ENCODE data around the gene CAMK2D.
A peak's percentile ranks its signal among the peaks of the same experiment; 100 is the strongest.

The CAMK2D gene

DNA sequence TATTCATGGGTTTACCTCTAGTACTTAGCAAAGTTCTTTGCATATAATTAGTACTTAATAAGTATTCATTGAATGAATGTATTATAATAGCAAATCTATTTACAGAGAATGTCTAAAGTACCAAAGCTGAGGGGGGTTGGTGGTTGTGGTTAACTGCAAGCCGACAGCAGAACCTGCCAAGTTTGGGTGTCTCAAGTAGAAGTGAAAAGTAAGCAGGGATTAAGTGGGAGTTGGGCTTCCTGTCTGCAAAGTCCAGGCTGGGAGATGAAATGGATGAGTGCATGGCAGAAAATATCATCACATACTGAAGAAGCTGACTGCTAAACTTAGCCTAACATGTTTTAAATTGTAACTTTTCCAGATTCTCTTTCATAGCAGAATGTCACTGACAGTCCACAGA lies 169.6 kb downstream of the CAMK2D start:
- TF ChIP-seq POU2F2 (IDR thresholded peaks at IDR 0.05; ENCODE audit: low read depth, low read length) (no peak), POLR2A (IDR thresholded peaks at IDR 0.05; ENCODE audit: low read depth, low read length) (no peak), POLR2AphosphoS5 (IDR thresholded peaks at IDR 0.05; ENCODE audit: low read depth, low read length) (no peak), TAF1 (IDR thresholded peaks at IDR 0.05; ENCODE audit: low read depth, low read length) (no peak), PAX5 (IDR thresholded peaks at IDR 0.05; ENCODE audit: insufficient read depth, low read length, severe bottlenecking) (no peak), SPI1 (IDR thresholded peaks at IDR 0.05; ENCODE audit: low read depth, low read length) (no peak)
- DNase-seq (ENCODE audit: insufficient read length, low spot score) (no peak), FAIRE-seq (no peak)

- FAIRE-seq (peak; percentile 75), DNase-seq (ENCODE audit: insufficient read length, low spot score) (no peak)
- TF ChIP-seq SPI1 (IDR thresholded peaks at IDR 0.05; ENCODE audit: low read depth, low read length) (peak; percentile 95), PAX5 (IDR thresholded peaks at IDR 0.05; ENCODE audit: insufficient read depth, low read length, severe bottlenecking) (no peak)
These were observed 172.5 kb downstream of the CAMK2D start for GRCh38 chr4:113588895-113589668.

- FAIRE-seq = no peak
- no peak for DNase-seq (ENCODE audit: insufficient read length, low spot score)
- TF ChIP-seq TAF1 (IDR thresholded peaks at IDR 0.05; ENCODE audit: low read depth, low read length) (no peak), PAX5 (IDR thresholded peaks at IDR 0.05; ENCODE audit: insufficient read depth, low read length, severe bottlenecking) (no peak), POLR2A (IDR thresholded peaks at IDR 0.05; ENCODE audit: low read depth, low read length) (no peak), SPI1 (IDR thresholded peaks at IDR 0.05; ENCODE audit: low read depth, low read length) (no peak), POU2F2 (IDR thresholded peaks at IDR 0.05; ENCODE audit: low read depth, low read length) (no peak)
These were observed 173.8 kb downstream of the CAMK2D start for GRCh38 chr4:113587640-113588275.

- DNase-seq (ENCODE audit: insufficient read length, low spot score) = no peak
- FAIRE-seq = no peak
- TF ChIP-seq TAF1 (IDR thresholded peaks at IDR 0.05; ENCODE audit: low read depth, low read length) (no peak), SPI1 (IDR thresholded peaks at IDR 0.05; ENCODE audit: low read depth, low read length) (no peak), PAX5 (IDR thresholded peaks at IDR 0.05; ENCODE audit: insufficient read depth, low read length, severe bottlenecking) (no peak), POLR2AphosphoS5 (IDR thresholded peaks at IDR 0.05; ENCODE audit: low read depth, low read length) (no peak), POLR2A (IDR thresholded peaks at IDR 0.05; ENCODE audit: low read depth, low read length) (no peak), POU2F2 (IDR thresholded peaks at IDR 0.05; ENCODE audit: low read depth, low read length) (no peak)
These were observed 174.4 kb downstream of the CAMK2D start for GRCh38 chr4:113587156-113587555.

DNA sequence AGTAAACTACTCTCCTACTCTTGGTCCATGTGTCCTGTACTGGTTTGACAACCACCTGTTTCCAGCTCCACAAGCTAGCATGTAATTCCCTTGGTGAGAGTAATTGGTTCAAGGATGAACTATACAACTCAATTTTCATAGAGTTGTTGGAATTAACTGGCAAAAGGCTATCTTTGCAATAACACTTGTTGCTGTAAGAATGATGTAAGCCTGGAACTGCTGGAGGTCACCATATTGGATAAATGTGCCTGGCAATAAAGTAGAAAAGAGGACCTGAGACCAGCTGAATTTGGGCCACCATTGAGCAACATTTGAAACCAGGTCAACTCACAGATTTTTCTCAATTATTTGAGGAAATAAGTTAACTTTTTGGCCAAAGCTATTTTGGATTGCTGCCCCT lies 175.5 kb downstream of the CAMK2D start:
- TF ChIP-seq POU2F2 (IDR thresholded peaks at IDR 0.05; ENCODE audit: low read depth, low read length) = no peak
- TF ChIP-seq TAF1 (IDR thresholded peaks at IDR 0.05; ENCODE audit: low read depth, low read length) = no peak
- TF ChIP-seq POLR2A (IDR thresholded peaks at IDR 0.05; ENCODE audit: low read depth, low read length) = no peak
- no peak for DNase-seq (ENCODE audit: insufficient read length, low spot score)

DNA sequence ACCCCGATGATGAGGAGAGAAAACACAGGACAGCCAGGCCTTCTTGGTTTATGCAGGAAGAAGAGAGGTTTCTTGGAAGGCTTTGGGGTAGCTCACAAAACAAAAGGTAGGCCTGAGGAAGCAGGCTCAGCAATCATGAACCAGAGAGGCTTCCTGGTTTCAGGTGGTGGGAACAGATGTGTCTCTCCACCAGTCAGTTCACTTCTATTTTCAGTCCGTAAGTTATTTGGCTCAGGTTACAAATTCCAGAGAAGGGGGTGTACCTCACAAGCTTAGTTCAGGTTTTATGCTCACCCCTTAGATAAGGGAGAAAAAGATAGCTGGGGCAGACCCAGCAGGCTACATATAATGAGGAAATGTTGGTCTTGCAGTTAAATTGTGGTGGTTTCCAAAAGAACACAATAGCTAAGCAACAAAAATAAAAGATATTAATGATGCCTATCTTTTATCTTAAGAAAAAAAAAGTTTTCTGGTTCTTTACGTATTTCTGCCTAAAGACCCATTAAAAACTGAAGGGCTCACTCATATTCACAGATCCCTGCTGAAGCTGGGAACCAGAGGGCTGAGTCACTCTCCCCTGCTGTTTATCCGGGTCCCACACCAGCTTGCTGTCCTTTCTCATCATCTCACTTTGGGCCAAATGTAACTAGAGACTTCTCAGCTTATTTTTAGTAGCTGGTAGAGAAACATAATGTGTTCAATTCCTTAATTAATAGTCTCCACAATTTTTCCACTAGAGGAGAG lies 177.0 kb downstream of the CAMK2D start:
- FAIRE-seq (no peak), DNase-seq (ENCODE audit: insufficient read length, low spot score) (no peak)
- TF ChIP-seq POLR2A (IDR thresholded peaks at IDR 0.05; ENCODE audit: low read depth, low read length) (no peak), POLR2AphosphoS5 (IDR thresholded peaks at IDR 0.05; ENCODE audit: low read depth, low read length) (no peak), POU2F2 (IDR thresholded peaks at IDR 0.05; ENCODE audit: low read depth, low read length) (no peak), TAF1 (IDR thresholded peaks at IDR 0.05; ENCODE audit: low read depth, low read length) (no peak), SPI1 (IDR thresholded peaks at IDR 0.05; ENCODE audit: low read depth, low read length) (no peak), PAX5 (IDR thresholded peaks at IDR 0.05; ENCODE audit: insufficient read depth, low read length, severe bottlenecking) (no peak)

More for the DNA sequence above, 175.5 kb downstream of the CAMK2D start:
- FAIRE-seq = no peak

DNA sequence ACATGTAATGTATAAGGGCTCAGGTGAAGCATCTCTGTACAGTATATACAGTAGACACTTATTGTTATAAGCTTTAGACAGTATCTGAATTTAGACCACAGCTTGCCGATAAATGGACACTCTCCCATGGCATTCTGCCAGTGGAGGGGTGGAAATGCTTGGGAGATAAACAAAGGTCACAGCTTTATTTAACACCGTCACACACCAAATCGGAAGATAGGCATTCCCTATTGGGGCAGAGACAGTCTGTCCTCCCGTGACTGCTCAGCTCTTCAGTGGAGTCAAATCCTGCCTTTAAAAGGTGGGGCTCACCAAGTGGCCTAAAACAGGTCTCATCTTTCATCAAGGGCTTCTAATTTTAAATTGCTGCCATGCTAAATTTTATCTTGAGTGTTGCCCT lies 178.8 kb downstream of the CAMK2D start:
- no peak for TF ChIP-seq TAF1 (IDR thresholded peaks at IDR 0.05; ENCODE audit: low read depth, low read length)
- no peak for TF ChIP-seq PAX5 (IDR thresholded peaks at IDR 0.05; ENCODE audit: insufficient read depth, low read length, severe bottlenecking)
- TF ChIP-seq POLR2AphosphoS5 (IDR thresholded peaks at IDR 0.05; ENCODE audit: low read depth, low read length) = no peak
- no peak for TF ChIP-seq SPI1 (IDR thresholded peaks at IDR 0.05; ENCODE audit: low read depth, low read length)
- no peak for FAIRE-seq
- DNase-seq (ENCODE audit: insufficient read length, low spot score) = no peak

DNA sequence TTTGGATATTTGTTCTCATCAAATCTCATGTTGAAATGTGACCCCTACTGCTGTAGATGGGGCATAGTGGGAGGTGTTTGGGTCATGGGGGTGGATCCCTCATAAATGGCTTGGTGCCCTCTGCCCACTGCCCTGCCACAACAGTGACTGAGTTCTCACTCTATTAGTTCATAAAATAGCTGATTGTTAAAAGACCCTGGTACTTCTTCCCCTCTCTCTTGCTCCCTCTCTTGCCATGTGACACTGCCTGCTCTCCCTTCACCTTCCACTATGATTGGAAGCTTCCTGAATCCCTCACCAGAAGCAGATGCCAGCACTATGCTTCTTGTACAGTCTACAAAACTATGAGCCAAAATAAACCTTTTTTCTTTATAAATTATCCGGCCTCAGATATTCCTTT lies 182.2 kb downstream of the CAMK2D start:
- TF ChIP-seq POLR2AphosphoS5 (IDR thresholded peaks at IDR 0.05; ENCODE audit: low read depth, low read length) (no peak), POU2F2 (IDR thresholded peaks at IDR 0.05; ENCODE audit: low read depth, low read length) (no peak)
- FAIRE-seq (no peak), DNase-seq (ENCODE audit: insufficient read length, low spot score) (no peak)

DNA sequence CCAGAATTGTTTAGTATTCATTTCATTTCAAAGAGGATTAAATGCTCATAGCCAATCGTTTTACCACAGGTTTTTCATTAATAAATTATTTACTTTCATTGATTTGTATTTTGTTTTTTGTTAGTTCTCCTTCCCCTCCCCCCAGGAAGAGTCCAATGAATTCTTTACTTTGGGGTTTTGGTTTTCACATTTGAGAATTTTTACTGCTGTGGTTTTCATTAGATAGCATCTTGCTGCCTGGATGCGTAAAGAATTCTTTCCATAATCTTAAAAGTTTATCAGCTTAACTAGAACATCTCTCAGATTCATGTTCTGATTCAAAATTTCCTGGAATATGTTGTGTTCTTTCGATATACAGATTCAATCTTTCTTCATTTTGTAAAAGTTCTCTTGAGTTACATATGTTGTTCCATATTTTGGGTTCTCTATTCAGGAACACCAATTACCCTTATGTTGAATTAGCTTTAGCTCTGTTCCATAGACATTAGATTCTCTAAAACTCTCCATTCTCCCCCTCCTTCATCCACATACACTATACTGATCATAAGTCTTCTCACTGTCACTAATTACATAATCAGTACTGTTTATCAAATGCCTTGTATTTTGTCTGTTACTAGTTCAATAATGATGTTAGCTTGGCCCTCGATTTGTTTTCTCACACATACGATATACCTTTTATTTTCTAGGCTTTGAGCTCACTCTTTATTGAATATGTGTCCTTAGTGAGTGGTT lies 184.4 kb downstream of the CAMK2D start:
- no peak for DNase-seq (ENCODE audit: insufficient read length, low spot score)
- FAIRE-seq = no peak
- no peak for TF ChIP-seq POLR2AphosphoS5 (IDR thresholded peaks at IDR 0.05; ENCODE audit: low read depth, low read length)
- TF ChIP-seq TAF1 (IDR thresholded peaks at IDR 0.05; ENCODE audit: low read depth, low read length) = no peak
- TF ChIP-seq POLR2A (IDR thresholded peaks at IDR 0.05; ENCODE audit: low read depth, low read length) = no peak
- no peak for TF ChIP-seq POU2F2 (IDR thresholded peaks at IDR 0.05; ENCODE audit: low read depth, low read length)
- TF ChIP-seq PAX5 (IDR thresholded peaks at IDR 0.05; ENCODE audit: insufficient read depth, low read length, severe bottlenecking) = no peak
- TF ChIP-seq SPI1 (IDR thresholded peaks at IDR 0.05; ENCODE audit: low read depth, low read length) = no peak
